ENCODE results near the gene SLIT1.
A peak's percentile ranks its signal among the peaks of the same experiment; 100 is the strongest.

Gene SLIT1

GRCh38 chr10:97203220-97203619, 17.5 kb upstream of the SLIT1 start:
- no peak for DNase-seq (ENCODE audit: low read depth in 2 of 2)

DNA sequence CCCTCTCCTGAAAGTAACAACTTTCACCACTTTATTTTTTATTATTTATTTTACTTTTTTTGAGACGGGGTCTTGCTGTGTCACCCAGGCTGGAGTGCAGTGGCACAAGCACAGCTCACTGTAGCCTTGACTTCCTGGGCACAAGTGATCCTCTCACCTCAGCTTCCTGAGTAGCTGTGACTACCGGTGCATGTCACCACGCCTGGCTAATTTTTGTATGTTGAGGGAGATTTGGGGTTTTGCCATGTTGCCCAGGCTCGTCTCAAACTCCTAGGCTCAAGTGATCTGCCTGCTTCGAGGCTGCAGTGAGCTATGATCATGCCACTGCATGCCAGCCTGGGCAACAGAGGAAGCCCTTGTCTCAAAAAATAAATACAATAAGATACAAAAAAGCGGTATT, 14.9 kb upstream of the SLIT1 start:
- DNase-seq (ENCODE audit: low read depth in 2 of 2), result no peak

DNA sequence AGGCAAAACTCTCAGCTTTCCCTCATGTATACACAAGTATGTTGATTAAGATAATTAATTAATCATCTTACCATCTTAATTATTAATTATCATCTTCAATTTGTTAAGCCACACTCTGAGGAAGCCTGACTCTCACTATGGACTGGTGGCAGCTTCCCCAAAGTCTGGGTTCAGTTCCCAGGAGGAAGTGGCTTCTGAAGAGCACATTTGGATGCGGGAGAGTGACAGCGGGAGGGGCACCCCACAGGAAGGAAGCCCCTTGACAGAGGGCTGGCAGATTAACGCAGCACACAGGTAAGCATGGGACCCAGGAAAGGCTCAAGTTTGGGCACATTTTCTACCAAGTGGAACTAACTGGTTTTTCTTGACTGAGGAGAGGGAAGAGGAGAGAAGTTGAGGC, 13.4 kb upstream of the SLIT1 start:
- DNase-seq (ENCODE audit: low read depth in 2 of 2), result no peak

DNA sequence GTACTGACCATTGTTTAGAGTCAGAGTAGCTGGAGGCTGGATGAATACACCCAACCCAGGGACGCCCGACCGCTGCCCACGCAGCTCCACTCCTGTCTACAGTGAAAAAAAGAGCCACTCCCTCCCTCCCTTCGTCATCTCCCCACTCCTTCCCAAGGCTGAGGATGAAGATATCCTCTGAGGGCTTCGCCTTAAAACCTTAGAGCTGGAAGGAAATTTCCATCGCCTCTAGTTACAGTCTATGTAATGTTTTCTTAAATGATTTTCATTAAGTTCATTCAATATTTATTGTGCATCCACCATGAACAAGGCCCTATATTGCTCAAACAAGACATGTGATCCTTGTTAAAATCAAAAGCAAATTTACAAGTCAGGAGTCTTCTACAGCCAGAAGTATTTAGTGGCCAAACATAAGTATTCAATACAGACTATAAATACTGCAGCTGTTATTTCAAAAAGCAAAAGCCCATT, 11.3 kb upstream of the SLIT1 start:
- no peak for DNase-seq (ENCODE audit: low read depth in 2 of 2)

GRCh38 chr10:97196223-97197029, 10.7 kb upstream of the SLIT1 start:
- DNase-seq (ENCODE audit: low read depth in 2 of 2), result peak; percentile 20 to 26

- no peak for DNase-seq (ENCODE audit: low read depth in 2 of 2)
Measured at GRCh38 chr10:97195706-97196222, 10.0 kb upstream of the SLIT1 start.

DNA sequence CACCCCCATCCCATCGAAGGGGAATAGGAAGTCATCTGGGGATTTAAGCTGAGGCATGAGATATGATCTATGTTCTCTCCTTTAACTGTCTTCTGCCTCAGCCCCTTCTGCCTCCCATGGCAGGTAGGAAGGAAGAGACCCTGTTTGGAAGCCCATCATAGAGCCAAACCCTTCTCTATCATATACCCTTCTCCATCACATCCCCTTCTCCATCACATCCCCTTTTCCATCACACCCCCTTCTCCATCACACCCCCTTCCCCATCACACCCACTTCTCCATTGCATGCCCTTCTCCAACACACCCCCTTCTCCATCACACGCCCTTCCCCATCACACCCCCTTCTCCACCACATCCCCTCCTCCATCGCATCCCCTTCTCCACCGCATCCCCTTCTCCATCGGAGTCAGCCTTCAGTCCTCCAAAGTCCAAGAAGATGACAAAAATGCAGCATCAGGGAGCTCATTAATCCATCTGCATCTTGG, 7.2 kb upstream of the SLIT1 start:
- no peak for DNase-seq (ENCODE audit: low read depth in 2 of 2)

DNA sequence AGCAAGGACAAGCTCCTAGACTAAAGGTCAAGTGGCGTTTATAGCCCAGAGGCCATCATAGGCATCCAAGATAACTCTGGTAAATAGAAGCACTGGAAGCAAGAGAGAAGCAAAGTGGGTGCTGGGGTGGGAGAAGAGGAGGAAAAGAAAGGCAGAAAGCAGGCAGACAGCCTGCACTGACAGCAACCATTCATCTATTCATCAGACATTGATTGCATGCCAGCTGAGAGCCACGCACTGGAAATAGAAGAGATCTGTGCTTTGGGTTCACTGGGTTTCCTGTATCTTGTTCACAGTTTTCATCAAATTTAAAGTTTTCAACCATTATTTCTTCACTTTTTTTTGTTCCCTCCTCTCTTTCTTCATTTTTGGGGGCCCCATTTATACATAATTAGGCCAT, 4.7 kb upstream of the SLIT1 start:
- DNase-seq (ENCODE audit: low read depth in 2 of 2), result no peak

- no peak for DNase-seq (ENCODE audit: low read depth in 2 of 2)
Measured at GRCh38 chr10:97188261-97188711, 2.5 kb upstream of the SLIT1 start.

DNA sequence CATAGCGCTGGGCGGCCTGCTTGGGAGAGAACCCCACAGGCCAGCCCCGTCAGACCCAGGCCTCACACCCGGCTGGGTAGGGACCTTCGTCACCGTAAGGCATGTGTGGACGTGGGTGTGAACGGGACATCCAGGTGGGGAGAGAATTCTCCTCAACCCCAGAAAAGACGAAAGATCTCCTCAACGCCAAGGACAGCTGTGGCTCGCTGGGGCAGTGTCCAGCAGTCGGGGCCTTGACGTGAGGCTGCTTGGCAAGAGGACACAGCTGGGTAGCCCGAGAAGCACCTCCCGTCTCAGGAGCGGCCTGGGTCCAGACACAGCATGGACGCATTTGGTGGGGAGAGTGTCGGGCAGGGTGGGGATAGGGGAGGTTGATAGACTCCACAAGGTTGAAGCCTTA, 1.2 kb upstream of the SLIT1 start:
- no peak for DNase-seq (ENCODE audit: low read depth in 2 of 2)

DNA sequence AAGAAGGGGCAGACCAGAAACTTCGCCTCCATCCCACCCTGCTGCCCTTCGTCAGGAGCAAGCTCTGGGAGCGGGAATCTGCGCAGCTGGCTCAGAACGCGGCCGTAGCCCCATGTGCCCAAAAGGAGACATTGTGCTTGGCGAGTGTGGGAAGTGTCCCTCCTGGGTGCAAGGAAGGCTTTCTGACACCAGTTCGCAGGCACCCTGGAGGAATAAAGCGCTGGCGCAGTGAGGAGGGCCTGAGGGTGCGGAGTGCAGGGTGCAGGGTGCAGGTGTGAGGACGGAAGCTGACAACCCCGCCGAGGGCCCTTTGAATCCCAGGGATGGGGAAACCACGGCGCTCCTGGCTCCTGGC, 811 bp downstream of the SLIT1 start:
- DNase-seq (ENCODE audit: low read depth in 2 of 2), result no peak

DNA sequence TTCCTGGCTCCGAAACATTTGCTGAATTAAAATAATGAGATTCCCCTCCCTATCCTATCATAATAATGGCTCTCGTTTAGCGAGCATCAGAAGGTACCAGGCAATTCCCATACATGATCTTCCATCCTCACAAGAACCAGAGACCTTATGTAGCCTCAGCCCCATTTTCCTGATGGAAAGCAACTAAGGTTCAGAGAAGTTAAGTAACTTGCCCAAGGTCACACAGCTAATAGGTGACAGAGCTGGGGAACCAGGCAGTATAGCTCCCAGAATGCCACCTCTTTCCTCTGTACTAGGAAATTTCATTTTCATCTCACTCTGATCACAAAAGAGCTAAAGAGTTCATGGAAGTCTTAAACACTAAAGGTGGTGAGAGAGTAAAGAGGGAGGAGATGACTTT, 2.4 kb downstream of the SLIT1 start:
- no peak for DNase-seq (ENCODE audit: low read depth in 2 of 2)

DNA sequence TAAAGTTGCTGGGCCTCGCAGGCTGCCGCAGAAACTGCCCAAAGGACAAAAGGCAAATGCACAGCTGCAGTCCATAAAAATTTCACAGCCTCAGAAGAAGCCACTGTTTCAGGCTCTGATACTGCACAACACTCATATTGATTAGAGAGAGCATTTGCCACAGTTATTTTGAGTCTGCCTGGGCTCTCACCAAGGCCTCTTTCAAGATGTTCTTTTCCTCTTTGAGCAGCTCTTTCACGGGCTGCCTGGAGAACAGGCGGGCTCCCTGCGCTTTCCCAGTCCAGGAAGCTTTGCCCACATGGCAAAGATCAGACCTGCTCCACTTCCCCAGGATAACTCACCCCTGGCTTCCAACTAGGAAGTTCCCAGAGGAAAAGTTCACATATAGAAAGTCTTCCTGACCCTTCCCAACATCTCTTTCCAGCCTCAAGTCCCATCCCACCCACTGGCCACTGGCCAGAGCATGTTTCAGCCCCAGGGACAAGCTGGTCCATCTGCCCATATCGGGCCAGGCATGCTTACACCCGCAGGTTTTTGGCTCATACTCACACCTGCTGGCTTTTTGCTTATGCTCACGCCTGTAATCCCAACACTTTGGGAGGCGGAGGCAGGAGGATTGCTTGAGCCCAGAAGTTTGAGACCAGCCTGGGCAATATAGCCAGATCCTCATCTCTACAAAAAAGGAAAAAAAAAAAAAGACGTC, 3.3 kb downstream of the SLIT1 start:
- DNase-seq (ENCODE audit: low read depth in 2 of 2), result no peak

- DNase-seq (ENCODE audit: low read depth in 2 of 2), result no peak
Measured at GRCh38 chr10:97180986-97181385, 4.8 kb downstream of the SLIT1 start.

DNA sequence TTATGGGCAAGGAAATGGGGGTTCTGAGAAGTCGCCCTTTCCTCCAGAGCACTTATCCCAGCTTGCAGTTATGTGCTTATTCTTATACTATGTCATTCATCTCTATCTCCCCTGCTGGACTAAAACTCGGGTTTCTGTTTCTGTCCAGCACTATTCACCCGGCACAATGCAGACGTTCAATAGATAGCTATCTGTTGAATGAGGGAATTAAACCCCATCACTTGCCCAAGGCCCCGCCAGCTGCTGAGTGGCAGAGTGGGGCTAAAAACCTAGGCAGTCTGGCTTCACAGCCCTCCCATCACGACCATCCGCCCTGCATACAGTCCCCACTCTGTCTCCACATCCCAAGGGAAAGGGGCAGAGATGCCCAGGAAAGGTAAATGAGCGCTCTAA, 5.4 kb downstream of the SLIT1 start:
- DNase-seq (ENCODE audit: low read depth in 2 of 2), result no peak

- no peak for DNase-seq (ENCODE audit: low read depth in 2 of 2)
Measured at GRCh38 chr10:97179731-97180362, 5.9 kb downstream of the SLIT1 start.

DNA sequence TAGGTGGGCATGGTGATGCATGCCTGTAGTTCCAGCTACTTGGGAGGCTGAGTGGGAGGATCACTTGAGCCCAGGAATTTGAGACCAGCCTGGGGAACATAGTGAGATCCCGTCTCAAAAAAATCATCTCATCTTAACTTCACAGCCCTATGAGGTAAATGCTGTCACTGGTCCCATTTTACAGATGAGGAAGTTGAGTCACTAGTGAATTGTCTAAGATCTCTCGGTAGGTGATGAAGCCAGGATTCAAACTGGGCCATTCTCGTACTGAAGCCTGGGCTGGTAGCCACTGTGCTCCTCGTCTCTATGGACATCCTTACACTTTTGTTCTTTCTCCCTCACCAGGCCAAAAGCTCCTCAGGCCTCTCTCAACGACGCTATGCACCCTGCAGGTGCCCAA, 6.4 kb downstream of the SLIT1 start:
- no peak for DNase-seq (ENCODE audit: low read depth in 2 of 2)

- no peak for DNase-seq (ENCODE audit: low read depth in 2 of 2)
Measured at GRCh38 chr10:97178074-97178473, 7.7 kb downstream of the SLIT1 start.

DNA sequence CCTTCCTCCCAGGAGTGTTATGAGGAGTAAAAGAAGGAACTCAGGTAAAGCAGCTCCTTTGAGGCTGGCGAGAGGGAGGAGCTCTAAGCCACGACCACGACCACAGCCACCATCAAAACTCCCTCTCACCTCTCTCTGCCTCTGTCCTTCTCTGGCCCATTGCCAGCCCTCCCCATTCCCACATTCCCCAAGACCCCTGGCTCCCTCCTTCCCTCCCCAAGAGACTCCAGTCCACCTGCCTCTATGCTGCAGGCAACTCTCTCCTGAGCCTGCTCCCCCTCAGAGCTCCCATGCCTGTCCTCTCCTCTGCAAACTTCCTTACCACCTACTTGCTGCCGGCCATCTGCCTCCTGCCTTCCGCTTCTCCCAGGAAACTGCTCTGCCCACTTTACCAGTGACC, 9.5 kb downstream of the SLIT1 start:
- DNase-seq (ENCODE audit: low read depth in 2 of 2), result no peak

DNA sequence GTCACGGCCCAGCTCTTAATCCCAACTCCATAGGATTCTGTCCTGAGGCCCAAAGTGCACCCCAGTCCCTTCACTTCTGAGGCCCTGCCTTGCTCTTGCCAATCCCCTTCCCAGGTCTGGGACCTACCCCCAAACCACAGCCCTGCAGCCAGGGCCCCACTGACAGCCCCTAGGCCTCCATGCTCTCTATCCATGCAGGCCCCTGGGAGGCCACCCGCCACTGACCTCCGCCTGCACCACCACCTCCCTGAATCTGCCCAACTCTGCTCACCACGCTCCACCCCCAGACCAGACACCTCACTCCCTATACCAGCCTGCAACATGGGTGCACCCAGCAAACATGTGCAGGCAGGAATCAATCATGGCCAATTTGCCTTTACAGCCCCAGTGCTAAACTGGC, 10.2 kb downstream of the SLIT1 start:
- no peak for DNase-seq (ENCODE audit: low read depth in 2 of 2)

- DNase-seq (ENCODE audit: low read depth in 2 of 2), result no peak
Measured at GRCh38 chr10:97174941-97175340, 10.8 kb downstream of the SLIT1 start.

DNA sequence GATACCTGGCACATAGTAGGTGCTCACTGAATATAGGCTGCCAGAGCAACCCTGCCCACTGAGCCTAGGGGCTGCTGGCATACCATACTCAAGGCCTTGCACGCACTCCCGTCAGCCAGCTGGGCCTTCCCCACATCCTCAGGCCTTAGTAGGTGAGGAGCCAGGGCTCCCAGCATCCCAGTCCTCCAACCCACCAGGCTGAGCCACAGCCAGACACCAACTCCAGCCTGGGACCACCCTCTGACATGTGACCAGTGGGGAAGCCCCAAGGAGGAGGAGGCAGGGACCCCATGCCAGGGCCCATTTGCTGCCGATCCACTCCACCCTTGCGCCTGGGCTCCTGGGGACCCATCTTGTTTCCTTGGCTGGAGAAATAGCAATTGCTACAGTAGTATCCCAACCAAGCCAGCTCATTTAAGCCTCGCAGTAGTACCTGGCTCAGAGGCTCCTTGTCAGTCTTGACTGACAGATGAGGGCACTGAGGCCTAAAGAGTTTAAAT, 11.4 kb downstream of the SLIT1 start:
- no peak for DNase-seq (ENCODE audit: low read depth in 2 of 2)
